SK-N-MC (cell line): ENCODE data around the gene SPRR3.

Experiments
- EZH2 ChIP-seq: fragments of 200-600 bp; sonication (generic); IDR thresholded peaks from one replicate; pipeline ENCODE4 v1.6.1; 2017; ENCODE audit warnings: antibody characterized with exemption
- POLR2AphosphoS5 ChIP-seq: IDR thresholded peaks from 2 replicates; pipeline ENCODE4 v1.6.1; 2012; ENCODE audit warnings: mild to moderate bottlenecking, low read depth, low read length, borderline replicate concordance

- TF ChIP-seq EZH2 (no peak), POLR2AphosphoS5 (no peak)
These were observed 1.7 kb upstream of the SPRR3 start for GRCh38 chr1:152999818-153000217.
